HG02884 (cell line): ENCODE measurements around the gene SLC16A9.
"Not testable (repeated sequence)": the region's sequence is repeated elsewhere in the genome, so short reads cannot be mapped to it uniquely, and the experiment has no call there.

Experiments
- ATAC-seq: cut with Tn5 transposase; IDR thresholded peaks from one replicate; pipeline ENCODE4 v1.9.1; 2021; ENCODE audit warnings: mild to moderate bottlenecking, moderate library complexity; ENCODE audit not compliant: unreplicated experiment

SLC16A9 gene

GRCh38 chr10:59709395-59710125, at the start of gene SLC16A9:
TSS of gene SLC16A9 (minus strand) at chr10:59709850. CDS start at chr10:59684291, 25,559 bp downstream.
- ATAC-seq: peak; percentile 83

GRCh38 chr10:59757966-59758365, 48.3 kb upstream of the SLC16A9 start:
- ATAC-seq: no peak

- no peak for ATAC-seq
These were observed 45.3 kb upstream of the SLC16A9 start for GRCh38 chr10:59754951-59755350.

DNA sequence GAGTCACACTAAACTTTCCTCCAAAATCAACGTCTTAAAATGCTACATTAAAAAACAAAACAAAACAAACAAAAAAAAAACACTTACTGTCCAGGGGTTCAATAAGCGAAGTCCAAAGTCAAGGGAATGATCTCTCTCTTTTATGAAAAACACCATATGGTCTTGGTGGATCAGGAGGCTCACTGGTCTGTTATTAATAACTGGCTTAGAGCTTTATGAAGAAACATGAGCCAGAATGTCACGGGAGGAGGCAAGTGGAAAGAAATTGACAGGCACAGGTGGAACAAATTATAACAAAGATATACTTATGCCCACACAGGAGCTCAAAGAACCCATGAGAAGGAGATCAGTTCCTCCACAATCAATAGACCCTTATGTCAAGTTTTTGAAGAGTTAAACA, 43.6 kb upstream of the SLC16A9 start, which contains the start of gene MRLN:
MRLN (minus strand) TSS at position 189 of the 400 bp plus-strand sequence.
- ATAC-seq: no peak

GRCh38 chr10:59752278-59752940, 42.8 kb upstream of the SLC16A9 start:
- ATAC-seq: no peak

GRCh38 chr10:59750155-59750945, 40.7 kb upstream of the SLC16A9 start:
- ATAC-seq: no peak

GRCh38 chr10:59748834-59749233, 39.2 kb upstream of the SLC16A9 start:
- no peak for ATAC-seq

GRCh38 chr10:59745163-59745650, 35.6 kb upstream of the SLC16A9 start:
- ATAC-seq: no peak

DNA sequence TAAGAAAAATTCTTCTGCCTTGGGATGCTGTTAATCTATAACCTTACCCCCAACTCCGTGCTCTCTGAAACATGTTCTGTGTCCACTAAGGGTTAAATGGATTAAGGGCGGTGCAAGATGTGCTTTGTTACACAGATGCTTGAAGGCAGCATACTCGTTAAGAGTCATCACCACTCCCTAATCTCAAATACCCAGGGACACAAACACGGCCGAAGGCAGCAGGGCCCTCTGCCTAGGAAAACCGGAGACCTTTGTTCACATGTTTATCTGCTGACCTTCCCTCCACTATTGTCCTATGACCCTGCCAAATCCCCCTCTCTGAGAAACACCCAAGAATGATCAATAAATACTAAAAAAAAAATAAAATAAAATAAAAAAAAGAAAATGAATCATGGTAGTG, 35.1 kb upstream of the SLC16A9 start:
- not testable (repeated sequence) for ATAC-seq

DNA sequence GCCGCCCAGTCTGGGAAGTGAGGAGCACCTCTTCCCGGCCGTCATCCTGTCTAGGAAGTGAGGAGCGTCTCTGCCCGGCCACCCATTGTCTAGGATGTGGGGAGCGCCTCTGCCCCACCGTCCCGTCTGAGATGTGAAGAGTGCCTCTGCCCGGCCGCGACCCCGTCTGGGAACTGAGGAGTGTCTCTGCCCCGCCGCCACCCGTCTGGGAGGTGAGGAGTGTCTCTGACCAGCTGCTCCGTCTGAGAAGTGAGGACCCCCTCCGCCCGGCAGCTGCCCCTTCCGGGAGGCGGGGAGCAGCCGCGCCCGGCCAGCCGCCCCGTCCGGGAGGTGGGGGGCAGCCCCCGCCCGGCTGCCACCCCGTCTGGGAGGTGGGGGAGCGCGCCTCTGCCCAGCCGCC, 34.5 kb upstream of the SLC16A9 start:
- ATAC-seq: not testable (repeated sequence)

DNA sequence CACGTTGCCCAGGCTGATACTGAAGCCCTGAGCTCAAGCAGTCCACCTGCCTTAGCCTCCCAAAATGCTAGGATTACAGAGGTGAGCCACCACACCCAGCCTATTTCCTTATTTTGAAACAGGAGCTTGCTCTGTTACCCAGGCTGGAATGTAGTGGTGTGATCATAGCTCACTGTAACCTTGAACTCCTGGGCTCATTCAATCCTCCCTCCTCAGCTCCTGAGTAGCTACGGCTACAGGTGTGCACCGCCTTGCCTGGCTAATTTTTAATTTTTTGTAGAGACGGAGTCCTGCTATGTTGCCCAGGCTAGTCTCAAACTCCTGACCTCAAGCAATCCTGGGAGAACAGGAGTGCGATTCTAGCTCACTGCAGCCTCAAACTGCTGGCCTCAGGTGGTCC, 31.9 kb upstream of the SLC16A9 start:
- no peak for ATAC-seq

- no peak for ATAC-seq
These were observed 31.4 kb upstream of the SLC16A9 start for GRCh38 chr10:59741048-59741447.

- no peak for ATAC-seq
These were observed 27.1 kb upstream of the SLC16A9 start for GRCh38 chr10:59736749-59737148.

DNA sequence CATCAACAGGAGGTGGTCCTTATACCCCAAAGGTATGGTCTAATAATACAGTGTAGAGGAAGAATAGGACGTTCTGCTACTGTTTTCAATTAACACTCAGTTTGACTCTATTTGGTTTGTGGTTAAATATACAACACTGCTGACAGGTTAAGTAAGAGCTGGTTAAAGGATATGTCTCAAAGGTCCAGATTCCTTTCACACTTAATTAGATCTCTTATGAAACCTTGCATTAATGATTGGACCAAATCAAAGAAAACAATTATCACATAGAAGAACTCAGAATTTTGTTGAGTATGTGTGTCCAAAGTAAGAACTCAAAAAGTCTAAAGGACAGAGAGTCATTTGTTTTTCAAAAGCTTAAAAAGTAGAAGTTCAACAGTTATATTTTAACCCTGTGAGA, 25.6 kb upstream of the SLC16A9 start:
- no peak for ATAC-seq

DNA sequence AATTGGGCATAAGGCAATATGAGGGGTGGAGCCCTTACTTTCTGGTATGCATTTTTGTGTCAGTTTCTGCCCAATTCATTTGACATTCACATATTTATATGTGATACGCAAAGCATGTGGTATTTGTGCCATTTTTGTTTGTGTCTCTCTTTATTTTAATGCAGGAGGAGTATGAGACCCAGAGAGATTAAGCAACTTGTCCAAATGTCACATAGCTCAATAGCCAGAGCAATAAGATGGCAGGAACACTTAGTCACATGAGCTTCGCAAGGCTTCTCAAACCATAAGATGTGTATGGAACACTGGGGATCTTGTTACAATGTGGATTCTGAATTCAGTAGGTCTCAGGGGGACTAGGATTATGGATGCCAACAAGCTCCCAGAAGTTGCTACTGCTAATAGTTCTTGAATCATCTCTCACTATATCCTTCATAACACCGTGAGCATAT, 24.4 kb upstream of the SLC16A9 start:
- ATAC-seq: no peak

GRCh38 chr10:59733321-59734013, 23.8 kb upstream of the SLC16A9 start:
- not testable (repeated sequence) for ATAC-seq

GRCh38 chr10:59732849-59733248, 23.2 kb upstream of the SLC16A9 start:
- ATAC-seq: not testable (repeated sequence)

DNA sequence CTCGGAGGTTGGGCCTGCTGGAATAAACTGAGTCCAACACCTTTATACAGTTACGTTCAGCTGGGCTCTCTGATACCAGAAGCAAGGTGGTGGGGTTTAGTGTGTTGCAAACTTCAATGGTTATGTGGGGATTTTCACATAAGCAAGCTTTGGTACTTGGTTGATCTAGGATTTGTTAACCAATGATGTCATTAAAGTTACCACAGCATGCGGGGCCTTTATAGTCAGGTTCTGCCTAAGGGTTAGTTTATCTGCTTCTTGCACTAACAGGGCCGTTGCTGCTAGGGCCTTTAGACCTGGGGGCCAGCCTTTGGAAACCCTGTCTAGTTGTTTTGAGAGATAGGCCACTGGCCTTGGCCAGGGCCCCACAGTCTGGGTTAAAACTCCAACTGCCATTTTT, 19.5 kb upstream of the SLC16A9 start:
- ATAC-seq: not testable (repeated sequence)

GRCh38 chr10:59724098-59724938, 14.7 kb upstream of the SLC16A9 start:
- no peak for ATAC-seq

DNA sequence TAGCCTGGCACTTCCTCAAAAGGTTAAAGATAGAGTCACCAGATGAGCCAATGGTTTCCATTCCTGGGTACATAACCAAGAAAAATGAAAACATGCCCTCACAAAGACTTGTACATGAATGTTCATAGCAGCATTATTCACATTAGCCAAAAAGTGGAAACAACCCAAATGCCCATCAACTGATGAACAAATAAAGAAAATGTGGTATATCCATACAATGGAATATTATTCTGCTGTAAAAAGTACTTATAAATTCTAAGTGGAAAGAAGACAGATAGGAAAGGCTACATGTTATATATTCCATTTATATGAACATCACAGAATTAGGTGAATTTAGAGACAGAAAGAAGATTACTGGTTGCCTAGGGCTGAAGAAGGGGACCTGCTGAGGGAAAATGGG, 10.7 kb upstream of the SLC16A9 start:
- no peak for ATAC-seq
